Activated CD4-positive, alpha-beta T cell treated with anti-CD3 and anti-CD28 coated beads for 48 hours (primary cell): ENCODE measurements around the gene EML6.

Experiments used
- DNase-seq: peaks from one replicate; pipeline ENCODE4 v3.0.0-alpha.2; 2020

Gene EML6

DNA sequence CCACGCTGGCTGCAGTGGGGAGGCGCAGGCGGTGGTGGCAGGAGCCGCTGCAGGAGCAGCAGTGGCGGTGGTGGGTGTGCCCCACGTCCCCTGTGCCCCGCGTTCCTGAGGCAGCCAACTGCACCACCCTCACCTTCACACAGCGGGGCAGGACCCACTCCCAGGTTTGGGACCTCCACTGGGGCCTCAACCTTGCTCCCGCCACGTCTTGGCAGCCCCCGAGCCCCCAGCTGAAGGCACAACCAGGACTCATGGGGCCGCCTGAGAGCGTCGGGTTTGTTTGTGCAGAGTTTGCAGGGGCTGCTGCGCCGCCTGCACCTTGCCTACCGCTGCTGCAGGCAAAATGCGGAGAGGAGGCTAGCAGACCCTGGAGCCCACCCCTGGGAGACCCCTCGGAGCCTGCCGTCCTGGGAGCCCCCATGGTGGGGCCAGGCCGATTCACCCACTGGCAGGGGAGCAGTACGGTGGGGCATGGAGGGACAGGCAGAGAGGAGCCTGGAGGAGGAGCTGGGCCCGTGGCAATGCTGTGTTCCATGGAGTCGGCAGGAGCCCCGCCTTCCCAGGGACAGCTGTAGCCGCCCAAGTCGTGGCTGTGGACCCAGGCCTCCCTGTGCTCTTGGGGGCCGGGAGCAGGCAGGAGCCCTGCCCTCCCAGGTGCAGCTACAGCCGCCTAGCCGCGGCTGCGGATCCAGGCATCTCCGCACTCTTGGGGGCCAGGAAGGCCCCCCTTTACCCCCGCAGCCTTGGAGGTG lies 14.7 kb upstream of the EML6 start:
- DNase-seq, result no peak

DNA sequence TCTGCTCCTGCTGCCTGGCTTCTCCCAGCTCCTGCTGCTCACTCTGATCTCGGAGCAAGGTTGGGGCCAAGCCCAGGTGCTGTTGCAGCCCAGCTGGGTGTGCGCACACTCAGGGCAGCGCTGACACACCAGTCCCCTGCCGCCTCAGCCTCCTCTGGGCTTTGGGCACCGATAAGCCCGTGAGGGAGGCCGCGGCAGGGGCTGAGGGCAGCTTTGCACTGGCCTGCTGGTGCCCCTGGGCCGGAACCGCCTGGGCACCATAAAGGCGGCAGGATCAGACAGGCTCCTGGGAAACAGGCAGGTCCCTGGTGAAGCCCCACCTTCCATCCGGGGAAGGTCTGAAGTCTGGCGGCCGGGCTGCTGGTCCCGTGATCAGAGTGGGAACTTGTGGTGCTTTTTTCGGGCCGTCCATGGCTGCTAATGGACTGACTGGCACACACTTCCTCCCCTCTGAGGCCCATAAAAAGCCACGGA lies 14.1 kb upstream of the EML6 start:
- DNase-seq, result no peak

DNA sequence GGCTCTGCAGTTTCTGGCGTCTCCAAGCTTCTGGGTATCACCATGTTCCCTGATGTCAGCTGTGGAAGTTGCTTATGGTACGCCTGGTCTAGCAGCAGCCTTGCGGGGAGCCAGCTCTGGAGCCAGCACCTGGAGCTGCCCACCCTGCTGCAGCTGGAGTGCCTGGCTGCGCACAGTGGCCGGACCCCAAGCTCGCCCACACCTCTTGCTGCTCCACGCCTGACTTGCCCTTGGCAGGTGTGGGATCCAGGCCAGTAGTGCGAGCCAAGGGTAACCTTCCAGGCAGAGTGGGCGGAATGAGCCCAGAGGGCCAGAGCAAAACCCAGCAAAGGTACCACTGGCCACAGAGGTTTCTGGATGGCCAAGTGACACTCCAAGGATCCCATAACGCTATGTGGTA lies 13.2 kb upstream of the EML6 start:
- no peak for DNase-seq

DNA sequence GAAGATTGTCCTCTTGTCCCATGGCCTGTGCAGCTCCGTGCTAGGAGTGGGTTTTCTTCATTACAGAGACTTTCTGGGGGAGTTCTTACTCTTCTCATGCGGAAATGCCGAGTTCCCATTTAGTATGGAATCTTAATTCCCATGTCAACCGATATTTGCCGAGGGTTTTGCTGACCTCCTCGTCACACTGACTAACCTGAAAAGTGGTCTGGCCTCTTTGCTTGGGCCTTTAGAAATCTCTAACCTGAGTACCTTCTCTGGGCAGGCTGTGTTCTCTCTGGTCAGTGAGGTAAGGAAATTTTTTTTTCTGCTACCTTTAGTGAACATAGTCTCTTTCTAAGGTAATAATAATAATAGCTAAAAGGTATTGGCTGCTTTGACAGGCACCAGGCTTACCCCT lies 10.9 kb upstream of the EML6 start:
- DNase-seq, result no peak

DNA sequence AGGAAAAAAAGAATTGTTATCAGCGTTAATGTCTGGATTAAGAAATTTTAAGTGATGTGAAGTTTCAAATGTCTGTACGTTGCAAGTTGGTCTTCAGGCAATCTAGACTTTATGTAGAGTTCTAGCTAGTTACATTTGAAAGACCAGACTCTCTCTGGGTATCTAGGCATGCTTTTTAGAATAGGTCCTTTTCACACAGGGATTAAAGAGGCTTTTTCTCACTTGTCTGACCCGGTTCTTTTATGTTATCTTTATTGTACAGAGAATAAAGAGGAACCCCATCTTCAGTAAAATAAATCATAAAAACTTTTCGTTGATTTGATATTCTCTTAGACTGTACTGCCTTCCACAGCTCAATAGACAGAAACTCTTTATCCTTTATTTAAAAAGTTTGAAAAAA lies 8.5 kb upstream of the EML6 start:
- DNase-seq, result no peak

DNA sequence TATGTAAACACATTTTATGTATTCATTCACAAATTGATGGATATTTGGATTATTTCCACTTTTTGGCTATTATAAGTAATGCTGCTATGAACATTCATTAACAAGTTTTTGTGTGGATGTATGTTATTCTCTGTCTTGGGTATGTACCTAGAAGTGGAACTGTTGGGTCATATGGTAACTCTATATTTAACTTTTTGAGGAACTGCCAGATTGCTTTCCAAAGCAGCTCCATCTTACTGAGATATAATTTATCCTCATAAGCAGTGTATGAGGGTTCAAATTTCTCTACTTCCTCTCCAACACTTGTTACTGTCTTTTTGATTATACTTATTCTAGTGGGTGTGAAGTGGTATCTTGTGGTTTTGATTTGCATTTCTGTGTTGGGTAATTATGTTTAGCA lies 7.1 kb upstream of the EML6 start:
- DNase-seq, result no peak

DNA sequence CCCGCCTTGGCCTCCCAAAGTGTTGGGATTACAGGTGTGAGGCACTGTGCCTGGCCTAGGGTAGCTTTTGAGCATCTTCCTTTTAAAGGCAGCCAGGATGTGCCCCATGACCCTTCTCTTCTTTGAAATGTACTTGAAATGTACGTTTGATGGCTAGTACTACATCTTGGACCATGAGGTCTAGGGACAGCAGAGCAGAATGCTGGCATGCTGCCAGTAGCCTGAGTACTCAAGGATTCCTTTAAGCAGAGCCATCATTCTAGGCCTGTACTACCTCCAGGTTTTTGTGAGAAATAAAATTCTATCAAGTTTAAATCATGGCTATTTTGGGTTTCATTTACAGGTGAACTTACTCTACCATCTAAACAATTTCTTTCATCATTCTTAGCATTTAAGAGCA lies 2.9 kb upstream of the EML6 start:
- DNase-seq, result no peak

DNA sequence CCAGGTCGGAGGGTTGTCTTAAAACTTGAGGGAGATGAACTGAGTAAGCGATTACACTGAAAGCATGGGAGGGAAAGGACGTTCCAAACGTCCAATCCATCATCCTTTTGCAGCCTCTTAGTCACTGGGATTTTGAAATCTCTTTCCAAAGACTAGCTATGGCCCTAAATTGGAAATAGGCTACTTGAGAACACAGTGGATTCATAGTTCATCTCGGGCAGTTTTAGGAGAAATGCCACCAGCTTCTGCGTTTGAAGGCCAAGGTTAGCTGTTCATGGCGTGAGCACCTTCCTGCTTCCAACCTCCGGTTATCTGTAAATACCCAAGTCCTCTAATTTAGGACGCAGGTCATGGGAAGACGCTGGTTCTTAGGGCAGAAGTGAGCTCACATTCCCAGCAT lies 821 bp upstream of the EML6 start:
- no peak for DNase-seq

DNA sequence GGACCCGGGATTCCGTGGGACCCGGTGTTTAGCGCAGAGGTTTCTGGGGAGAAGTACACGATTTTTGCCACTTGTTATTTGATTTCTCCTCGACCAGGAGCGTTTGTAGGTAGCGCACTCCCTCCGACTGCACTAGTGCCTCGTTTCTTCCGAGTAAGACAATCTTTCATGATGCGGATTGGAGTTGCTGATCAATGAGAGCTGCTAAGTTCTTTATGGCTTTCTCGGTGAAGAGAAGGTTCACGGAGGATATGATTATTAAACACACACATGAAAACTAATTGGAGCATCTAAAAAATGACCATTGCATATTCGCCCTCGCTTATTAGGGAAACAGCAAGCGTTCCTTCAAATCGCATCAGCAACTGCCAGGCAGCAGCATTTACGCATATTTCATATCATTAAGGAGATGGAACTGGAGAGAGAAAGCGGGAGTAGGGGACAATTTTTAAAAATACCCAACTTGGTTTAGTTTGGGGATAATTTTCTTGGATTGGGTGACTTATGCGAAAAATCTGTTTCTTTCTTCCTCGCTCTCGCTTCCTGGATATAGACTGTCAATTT lies 616 bp downstream of the EML6 start:
- DNase-seq, result no peak

DNA sequence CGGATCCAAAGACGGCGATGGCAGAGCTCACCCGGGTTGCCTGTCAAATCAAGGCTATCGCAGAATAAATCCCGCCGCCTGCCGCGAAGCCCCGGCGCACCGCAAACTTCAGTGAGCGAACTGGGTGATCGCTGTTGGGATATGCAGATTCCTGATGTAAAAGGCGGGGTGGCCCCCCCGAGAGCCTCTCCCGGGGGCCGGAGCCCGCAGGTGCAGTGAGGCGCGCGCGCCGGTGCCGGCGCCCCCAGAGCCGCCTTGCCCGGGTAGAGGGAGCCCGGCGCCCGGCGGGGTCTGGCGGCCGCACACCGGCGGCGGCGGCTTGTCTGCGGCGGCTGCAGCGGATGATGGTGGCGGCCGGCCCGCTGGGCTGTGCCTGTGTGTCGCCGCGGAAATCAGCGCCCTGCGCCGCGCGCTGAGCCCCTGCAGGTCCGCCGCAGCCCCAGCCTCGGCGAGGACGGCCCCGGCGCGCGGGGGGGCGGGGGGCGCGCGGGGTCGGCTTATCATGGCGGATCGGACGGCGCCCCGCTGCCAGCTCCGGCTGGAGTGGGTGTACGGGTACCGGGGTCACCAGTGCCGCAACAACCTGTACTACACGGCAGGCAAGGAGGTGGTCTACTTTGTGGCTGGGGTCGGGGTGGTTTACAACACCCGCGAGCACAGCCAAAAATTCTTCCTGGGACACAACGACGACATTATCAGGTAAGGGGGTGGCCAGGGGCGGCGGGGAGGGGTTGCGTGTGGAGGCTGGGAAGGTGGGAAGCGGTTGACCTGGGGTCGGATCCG lies 1.3 kb downstream of the EML6 start:
- peak; percentile 33 for DNase-seq

DNA sequence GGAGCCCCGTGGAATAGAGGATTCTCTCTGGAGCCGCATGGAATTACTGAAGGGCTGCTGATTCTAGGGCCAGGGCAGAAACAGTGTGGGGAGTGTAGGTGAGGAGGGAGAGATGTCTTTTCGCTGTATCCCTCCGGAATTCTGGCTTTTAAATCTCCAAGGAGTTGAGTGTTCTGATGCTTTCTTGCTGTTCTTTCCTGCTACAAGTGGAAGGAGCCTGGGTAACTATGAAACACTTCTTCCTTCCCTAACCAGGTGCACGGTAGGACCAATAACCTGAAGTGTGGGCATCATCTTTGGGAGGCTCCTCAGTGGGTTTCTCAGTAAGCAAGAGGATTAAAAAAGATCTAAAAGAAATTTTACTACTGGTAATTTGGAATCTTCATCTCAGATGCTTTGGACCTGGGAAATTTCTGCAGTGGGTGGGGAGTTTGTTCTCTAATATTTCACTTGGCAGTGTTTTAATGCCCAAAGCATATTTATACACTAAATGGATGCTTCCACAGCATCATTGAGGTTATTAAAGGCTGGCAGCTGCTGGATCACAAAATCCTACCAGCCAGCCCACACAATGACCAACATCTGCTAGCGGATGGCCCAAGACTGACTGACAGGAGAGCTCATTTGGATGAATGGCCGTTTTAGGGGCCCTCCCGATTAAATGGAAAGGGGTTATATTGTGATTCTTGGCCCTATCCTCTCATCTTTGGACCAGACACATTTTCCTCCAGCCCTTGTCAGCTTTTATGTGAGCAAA lies 2.1 kb downstream of the EML6 start:
- no peak for DNase-seq

DNA sequence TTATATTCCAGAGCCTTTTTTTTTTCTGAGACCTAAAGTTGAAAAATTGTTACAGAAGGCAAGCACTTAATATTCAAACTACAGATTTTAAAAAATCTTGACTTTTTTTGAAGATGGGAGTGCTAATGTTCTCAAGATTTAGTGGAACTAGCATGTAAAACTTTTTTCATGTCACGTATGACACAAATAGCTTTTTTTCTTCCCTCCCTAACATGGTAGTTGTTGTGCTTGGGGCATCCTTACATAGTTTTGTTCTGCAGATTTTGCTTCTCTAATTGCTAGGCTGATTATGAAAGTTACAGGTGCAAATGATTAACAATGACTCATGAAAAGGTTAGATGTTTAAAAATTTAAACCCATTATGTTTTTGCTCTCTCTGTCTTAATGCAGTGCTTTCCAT lies 3.0 kb downstream of the EML6 start:
- DNase-seq, result no peak

DNA sequence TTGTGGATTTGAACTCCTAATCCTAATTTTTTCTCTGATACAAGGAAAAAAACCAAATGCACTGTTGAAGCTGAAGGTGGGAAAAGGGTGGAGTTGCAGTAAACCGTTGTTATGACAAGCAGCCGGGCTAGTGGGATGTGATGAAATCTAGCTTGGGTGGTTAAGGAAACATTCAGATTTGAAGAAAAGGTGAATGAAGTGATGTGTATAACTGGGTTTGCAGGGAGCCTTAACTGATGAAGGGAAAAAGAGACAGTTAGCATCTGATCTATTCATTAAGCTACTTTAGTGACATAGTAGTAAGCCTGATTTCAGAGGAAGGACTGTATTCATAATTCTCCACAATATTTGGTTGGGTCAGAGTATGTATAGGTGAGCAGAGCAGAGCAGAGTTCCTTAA lies 3.5 kb downstream of the EML6 start:
- no peak for DNase-seq

DNA sequence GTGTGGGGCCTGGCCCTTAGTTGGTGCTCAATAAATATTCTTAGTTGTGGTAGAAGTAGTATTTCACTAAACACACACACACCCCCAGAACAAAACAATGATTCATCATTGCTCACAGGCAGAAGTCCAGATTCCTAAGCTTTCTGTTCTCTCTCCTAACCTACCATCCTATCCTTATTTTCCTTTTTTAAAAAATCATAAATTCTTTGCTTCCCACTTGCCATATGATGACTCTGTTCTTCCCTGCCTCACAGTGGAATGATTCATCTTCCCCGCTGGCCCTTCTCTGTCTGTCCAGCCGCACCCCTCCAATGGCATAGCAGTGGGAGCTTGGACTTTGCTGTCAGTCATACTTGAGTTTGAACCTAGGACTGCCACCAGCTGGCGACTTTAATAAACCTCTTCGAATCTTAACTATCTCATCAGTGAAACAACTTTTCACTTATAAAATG lies 5.2 kb downstream of the EML6 start:
- no peak for DNase-seq

DNA sequence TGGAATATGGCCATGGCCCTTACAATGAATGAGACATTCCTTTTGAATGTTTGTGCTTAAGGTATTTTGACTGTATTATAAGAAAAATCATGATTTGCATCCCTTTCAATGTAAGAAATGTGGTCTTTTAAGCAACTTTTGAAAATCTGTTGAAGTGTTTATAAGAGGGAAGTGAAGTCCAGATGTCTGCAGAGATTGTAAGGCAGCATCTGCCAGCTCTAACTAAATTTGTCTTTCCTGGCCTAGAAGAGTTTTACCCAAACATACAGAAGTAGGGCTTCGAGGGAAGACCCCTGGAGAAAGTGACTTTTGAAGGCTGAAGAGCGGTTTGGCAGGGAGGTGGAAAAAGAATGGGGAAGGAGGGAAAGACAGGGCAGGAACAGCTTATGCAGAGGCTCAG lies 12.2 kb downstream of the EML6 start:
- no peak for DNase-seq

DNA sequence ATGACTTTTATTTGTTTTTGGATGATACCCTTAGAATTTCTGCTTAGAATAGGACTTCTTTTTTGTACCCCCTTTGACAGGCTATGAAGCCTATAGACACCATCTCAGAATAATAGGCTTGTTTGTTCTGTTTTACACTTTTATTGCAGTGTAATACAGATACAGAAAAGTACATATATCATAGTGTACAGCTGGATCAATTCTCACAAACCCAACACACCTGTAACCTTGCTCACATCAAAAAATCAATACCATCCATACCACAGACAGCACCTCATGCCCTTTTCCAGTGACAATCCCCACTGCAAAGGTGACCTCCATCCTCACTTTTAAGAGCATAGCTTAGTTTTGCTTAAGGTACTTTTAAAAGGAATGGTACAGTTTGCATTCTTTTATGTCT lies 14.8 kb downstream of the EML6 start:
- no peak for DNase-seq

DNA sequence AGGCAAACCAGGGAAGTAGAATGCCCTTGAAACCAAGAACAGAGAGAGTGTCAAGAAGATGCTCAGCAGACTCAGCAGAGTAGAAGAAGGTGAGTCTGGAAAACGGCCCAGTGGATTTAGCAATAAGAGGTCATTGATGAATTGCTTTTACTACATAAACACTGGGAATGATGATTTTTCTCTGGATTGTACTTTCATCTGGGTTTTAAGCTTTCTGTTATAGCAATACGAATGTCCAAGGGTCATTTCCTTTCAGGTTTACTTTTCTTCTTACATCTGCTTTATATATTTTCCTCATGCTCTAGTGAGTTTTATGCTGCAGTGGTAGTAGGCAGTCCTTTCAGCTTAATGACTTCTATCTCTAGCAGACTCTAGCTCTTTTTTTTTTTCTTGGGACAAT lies 16.9 kb downstream of the EML6 start:
- DNase-seq, result no peak

DNA sequence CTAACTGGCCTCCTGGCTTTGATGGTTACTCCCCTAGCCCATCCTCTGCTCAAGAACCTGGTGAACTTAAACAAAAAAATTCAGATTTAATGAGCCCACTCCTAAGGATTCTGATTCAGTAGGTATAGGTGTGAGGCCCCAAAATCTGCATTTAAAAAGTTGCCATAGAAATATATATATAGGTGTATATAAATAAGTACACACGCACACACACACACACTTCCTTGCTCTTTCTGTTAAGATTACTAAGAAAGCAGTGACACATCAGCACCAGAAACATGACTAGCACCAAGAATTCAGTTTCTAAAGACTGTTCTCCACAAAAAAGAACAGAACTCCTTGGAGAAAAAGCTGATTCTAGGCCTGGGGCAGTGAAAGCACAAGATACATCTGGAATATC lies 17.8 kb downstream of the EML6 start:
- no peak for DNase-seq

DNA sequence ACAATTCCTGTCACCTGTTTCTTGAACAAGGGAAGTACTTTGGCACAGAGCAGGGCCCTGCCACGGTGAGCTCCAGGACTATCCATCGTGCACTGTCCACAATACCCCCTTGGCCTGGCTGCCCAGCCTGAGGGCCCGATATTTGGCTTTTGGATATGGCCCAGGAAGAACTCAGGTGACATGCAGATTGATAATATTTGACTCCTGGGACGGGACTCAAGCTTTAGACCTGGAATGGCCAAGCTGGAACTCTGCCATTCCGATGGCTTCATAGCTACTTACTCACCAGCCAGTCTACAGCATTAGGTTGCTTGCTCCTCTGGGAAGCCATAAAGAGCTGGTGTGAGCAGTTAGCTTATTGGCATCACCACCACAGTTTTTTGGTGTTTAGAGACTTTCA lies 26.6 kb downstream of the EML6 start:
- DNase-seq, result no peak

DNA sequence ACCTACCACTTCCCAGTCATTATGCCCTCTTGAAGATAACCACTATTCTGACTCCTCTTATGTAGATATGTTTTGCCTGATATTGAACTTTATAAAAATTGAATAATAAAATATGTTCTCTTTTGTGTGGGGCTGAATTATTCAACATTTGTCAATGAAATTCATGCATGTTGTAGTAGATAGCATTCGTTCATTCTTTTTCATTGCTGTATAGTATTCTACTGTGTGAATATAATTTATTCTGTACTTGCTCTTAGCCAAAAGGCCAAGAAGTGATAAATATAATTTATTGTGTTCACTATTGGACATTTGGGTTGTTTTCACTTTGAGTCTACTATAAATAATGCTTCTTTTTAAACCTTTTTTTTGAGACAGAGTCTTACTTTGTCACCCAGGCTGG lies 29.0 kb downstream of the EML6 start:
- DNase-seq, result no peak

DNA sequence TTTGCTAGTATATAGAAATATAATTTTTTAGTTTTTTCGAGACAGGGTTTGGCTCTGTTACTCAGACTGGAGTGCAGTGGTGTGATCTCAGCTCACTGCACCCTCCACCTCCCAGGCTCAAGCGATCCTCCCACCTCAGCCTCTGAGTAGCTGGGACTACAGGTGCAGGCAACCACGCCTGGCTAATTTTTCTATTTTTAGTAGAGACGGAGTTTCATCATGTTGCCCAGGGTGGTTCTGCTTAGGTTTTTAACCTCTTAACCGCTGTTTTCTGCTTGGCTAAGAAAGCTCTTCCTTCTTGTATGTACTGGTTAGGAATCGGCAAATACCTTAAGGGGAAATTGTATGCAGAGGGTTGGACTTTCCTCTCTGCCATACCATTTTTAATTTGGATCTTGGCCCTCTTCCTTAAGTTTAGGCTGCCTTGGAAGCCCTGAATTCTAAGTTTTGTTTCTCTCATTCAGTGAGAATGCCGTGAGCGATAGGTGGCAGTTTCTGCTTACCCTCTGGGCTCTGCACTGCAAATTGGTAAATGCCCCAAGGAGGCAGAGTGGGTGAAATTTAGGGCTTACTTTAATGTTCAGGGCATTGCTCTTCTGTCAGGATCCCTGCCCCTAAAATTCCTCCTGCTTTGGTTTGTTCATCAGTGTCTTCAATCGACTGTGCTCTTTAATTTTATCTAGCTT lies 32.3 kb downstream of the EML6 start:
- DNase-seq, result no peak

DNA sequence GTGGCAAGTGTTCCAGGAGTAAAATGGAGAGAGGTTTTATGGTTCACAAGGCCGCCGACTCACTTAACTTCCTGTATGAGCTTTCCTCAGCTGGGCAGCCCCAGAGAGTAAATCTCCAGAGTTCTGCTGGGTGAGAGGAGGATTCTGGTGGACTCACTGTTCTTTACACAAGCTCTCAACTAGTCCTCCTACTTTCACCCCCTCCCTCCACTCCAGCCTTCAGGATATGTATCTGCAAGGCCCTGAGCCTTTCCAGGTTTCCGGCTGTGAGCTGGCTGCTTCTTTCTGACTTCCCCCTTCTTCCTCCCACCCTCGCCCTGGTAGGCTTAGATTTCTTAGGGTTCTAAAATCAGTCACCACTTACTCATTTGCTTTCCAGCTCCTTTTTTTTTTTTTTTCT lies 34.0 kb downstream of the EML6 start:
- peak; percentile 13 for DNase-seq

DNA sequence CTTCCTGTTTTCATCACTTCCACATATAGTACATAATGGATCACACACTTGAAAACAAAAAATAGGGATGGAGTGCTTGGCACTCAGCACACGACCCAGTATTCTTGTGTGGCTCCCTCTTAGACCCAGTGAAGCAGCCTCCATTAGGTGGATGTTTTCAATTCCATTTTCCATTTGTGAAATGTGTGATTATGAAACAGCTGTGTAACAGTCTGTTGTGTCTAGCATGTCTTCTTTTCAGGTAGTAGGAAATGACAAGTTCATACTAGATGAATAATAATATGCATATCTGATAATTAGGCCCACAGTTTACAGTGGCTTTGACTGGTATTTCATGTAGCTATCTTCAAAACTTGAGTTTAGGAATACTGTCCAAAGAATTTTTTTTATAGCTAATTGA lies 35.5 kb downstream of the EML6 start:
- DNase-seq, result no peak
